Inferior parietal cortex (tissue), 1 donor: ENCODE measurements around the gene LMOD3.
A peak's percentile ranks its signal among the peaks of the same experiment; 100 is the strongest.

Source experiments
- DNase-seq: peaks from one replicate; pipeline ENCODE4 v3.0.0-alpha.2; 2016; ENCODE audit errors: extremely low spot score

LMOD3 gene

GRCh38 chr3:69091389-69092029, 30.9 kb downstream of the LMOD3 start:
- no peak for DNase-seq

- no peak for DNase-seq
These were observed 32.4 kb downstream of the LMOD3 start for GRCh38 chr3:69090021-69090420.

DNA sequence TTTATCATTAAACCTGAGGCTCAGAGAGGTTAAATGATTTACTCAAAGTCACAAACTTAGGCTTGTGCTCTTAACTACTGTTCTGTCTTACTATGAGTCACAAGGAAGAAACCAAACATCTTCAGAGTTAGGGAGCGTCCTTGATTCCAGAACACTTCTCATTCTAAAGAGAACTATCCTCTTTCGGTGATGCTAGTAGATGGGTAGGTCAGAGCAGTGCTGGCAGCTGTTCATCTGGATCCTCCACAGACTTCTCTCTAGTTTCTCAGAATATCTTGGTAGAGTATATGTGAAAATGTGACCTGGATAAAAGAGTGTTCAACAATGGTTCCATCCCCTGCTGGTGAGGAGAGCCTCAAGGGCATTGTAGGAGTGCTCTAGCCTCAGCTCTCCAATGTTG, 34.3 kb downstream of the LMOD3 start:
- no peak for DNase-seq

GRCh38 chr3:69087030-69087791, 35.2 kb downstream of the LMOD3 start:
- no peak for DNase-seq

DNA sequence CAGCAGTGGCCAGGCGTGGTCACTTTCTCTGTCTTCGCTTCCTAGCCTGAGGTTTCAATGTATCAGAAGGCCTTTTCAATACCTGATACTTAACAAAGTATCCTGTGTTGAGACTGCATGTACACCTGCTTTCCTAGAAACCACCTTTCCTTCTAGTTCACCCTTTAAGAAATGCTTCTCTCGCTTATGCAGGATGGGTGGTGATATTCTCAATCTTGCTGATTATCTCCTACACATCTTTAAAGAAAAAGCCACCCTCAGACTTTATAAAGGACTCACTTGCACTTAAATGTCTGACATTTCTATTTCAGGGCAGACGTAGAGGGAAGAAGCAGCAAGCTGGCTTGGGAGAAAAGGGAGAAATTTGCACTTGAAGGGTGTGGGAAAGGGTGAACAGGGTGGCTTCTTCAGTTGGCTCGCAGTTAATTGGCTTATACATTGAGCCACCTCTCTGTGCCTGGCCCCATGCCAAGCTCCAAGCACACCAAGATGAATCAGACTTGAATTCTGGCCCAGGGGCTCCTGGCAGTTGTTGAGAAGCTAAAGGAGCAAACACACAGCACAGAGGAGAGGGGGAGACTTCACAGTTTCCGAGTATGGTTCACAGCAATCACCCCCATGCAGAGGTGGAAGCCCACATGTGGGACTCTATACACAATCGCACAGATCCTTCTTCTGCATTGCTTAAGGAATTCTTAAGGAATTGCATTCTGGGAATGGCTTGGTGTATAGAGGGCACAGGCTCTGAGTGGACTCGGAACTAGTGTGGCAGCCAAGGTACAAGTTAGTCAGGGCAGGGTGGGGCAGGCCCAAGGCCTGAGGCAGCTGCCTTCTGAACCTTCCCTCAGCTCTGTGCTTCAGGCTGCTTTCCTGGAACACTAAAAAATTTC, 36.3 kb downstream of the LMOD3 start:
- DNase-seq = peak; percentile 81

- DNase-seq = no peak
These were observed 37.1 kb downstream of the LMOD3 start for GRCh38 chr3:69085168-69085832.

GRCh38 chr3:69084326-69085167, 37.8 kb downstream of the LMOD3 start, which contains the start of gene ARL6IP5:
ARL6IP5 (plus strand) TSS chr3:69084937; CDS start chr3:69085048, 111 bp downstream.
- DNase-seq = peak; percentile 91

- no peak for DNase-seq
These were observed 39.6 kb downstream of the LMOD3 start for GRCh38 chr3:69082805-69083204.

- DNase-seq = no peak
These were observed 40.0 kb downstream of the LMOD3 start for GRCh38 chr3:69082361-69082760.

DNA sequence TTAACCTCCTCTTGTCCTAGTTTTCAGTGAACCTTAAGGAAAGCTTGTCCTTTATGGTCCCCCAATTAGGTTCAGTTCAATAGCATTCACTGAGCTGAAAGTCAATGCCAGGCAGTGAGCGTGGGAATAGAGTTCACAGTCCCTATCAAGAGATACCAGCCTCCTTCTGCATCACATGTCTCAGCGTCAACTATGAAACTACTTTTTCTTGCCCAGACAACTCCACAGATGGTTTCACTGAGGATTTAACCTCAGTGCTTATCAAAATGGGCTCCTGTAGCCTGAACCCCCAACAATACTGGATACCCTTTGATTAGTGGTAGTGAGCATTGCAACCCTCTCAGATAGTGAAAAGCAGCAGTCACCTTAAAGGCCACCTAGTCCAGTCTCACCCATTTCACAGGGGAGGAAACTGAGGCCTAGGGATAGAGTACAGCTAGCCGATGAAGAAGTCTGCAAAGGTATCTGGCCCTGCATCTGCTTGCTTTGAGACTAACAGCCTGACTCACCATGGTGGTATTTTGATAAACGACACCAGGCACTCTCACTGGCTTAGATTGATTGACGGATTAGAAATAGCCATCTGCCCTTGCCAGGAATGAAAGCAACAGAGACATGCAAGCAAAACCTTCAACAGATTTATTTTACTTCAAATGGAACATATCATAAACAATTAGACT, 40.7 kb downstream of the LMOD3 start:
- DNase-seq = no peak

- DNase-seq = peak; percentile 87
These were observed 42.0 kb downstream of the LMOD3 start, which contains the start of gene UBA3 for GRCh38 chr3:69080233-69080920. UBA3 (minus strand) TSS chr3:69080365; CDS start chr3:69080353, 12 bp downstream.

DNA sequence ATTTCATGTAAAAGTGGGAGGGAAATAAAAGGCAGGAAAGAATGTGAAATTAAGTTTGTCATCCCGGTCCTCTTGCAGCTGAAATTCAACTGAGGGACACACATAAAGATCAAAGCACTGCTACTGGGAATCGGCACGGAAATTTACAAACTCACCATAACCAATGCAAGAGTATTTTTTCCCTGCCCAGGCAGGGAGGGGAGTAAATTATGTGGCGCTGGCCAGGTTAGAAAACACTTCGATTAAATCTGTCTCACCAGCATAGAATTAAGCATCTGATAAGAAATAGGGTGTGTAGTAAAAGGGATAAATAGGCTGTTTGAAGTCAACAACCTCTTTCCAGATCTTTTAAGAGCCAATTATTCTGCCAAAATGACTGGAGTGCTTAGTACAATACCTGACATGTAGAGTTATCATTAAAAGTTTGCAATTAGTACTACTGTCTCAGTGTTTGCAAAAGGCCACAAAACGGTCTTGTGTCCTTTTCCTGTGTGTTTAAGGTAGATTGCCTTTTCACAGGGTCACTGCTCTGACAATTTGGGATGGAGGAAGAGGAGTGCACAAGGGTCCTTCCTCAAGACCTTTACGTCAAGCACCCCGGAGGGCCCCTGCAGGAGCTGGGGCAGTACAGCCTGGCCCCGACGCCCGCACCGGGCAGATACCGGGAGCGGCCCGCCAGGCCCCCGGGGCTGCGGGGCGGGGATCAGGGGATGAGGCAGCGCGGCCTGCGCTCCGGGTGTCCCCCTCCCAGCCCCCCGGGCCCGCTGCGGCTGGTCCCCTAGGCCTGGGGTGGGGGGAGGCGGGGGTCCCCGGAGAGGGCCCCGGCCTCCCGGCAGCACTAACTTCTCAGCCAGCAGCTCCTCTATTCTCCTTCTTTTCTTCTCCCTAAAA, 42.9 kb downstream of the LMOD3 start:
- no peak for DNase-seq

- DNase-seq = no peak
These were observed 49.5 kb downstream of the LMOD3 start for GRCh38 chr3:69072928-69073327.

GRCh38 chr3:69066121-69066520, 56.3 kb downstream of the LMOD3 start:
- no peak for DNase-seq

DNA sequence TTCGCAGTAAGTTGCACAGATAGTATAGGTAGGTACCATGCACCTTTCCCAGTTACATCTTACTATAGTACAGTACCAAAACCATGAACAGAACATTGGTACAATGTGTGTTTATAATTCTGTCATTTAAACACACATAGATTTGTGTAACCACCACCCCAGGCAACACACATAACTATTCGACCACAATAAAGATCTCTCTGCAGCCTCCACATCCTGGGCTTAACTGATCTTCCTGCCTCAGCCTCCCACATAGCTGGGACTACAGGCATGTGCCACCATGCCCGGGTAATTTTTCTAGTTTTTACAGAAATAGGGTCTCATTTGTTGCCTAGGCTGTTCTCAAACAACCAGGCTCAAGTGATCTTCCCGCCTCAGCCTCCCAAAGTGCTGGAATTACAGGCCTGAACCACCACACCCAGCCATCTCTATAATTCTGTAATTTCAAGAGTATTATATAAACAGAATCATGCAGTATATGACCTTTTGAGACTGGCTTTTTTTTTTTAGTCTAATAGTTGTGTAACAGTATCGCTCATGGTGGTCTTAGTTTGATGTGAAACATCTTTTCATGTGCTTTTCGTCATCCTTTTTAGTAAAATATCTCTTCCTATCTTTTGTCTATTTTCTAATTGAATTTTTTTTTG, 57.0 kb downstream of the LMOD3 start:
- no peak for DNase-seq

DNA sequence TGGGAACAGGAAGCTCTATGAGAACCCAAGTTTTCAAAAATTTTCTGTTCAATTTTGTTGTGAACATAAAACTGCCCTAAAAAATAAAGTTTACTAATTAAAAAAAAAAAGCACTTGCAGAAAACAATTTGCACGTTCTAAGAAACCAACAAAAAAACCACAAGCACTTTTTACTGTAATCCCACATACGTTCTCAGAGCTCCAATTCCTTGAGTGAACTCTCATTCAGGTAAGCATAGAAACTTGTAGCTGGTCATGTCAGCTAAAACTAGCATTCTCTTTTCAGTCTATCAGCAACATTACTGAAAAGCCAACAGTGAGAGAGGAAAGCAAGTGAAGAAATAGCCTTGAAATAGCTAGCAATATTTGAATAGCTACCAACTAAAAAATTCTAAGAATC, 58.8 kb downstream of the LMOD3 start:
- no peak for DNase-seq

- DNase-seq = no peak
These were observed 62.7 kb downstream of the LMOD3 start for GRCh38 chr3:69059688-69060087.

DNA sequence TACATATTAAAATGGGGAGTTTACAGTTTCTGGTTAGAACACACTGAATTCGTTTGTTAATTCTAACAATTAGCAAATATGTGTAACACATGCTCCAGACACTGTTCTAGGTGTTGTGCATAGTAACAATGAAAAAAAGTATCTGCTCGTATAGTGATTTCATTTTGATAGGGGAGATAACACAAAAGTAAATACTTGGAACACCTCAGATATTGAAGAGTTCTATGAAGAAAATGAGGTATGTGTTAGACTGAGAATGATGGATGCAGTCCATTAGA, 63.5 kb downstream of the LMOD3 start:
- no peak for DNase-seq
